Heart left ventricle (tissue), 16 donors: ENCODE results near the gene ACKR2. TPM values are rescaled to one million over a fixed set of nuclear protein-coding genes. Genes with fewer than 3 reads are reported as not detected.
A peak's percentile ranks its signal among the peaks of the same experiment; 100 is the strongest.

Source experiments
- ATAC-seq, 4 donors: fragments of 200-7000 bp; cut with Tn5 transposase; one replicate each; pipeline ENCODE4 v1.9.1; 2020 to 2022; ENCODE audit warnings: moderate library complexity in 4 of 4, mild to moderate bottlenecking in 3 of 4, moderate number of reproducible peaks in 1 of 4
- DNase-seq, 5 donors: peaks; one replicate each; pipeline ENCODE4 v3.0.0-alpha.2; 2020
- H3K27ac ChIP-seq, 12 donors: fragments of 200-600 bp; sonication (generic) in 4 of 12; one replicate each; pipeline versions ENCODE4 v1.5.0 to v1.8.0; 2016 to 2022; ENCODE audit warnings: mild to moderate bottlenecking in 2 of 12
- H3K27me3 ChIP-seq, 9 donors: fragments of 200-600 bp; sonication (generic) in 2 of 9; one replicate each; pipeline versions ENCODE4 v1.5.1 to v1.8.0; 2016 to 2022; ENCODE audit warnings: mild to moderate bottlenecking in 3 of 9
- H3K36me3 ChIP-seq, 9 donors: fragments of 200-600 bp; sonication (generic) in 2 of 9; one replicate each; pipeline versions ENCODE4 v1.5.0 to v1.8.0; 2018 to 2022; ENCODE audit warnings: mild to moderate bottlenecking in 2 of 9
- H3K4me1 ChIP-seq, 12 donors: fragments of 200-600 bp; sonication (generic) in 4 of 12; one replicate each; pipeline versions ENCODE4 v1.5.0 to v1.8.0; 2016 to 2022; ENCODE audit warnings: mild to moderate bottlenecking in 3 of 12
- H3K4me3 ChIP-seq, 12 donors: fragments of 200-600 bp; sonication (generic) in 4 of 12; one replicate each; pipeline versions ENCODE4 v1.5.0 to v1.8.0; 2017 to 2022; ENCODE audit warnings: mild to moderate bottlenecking in 9 of 12, moderate library complexity in 4 of 12
- H3K9me3 ChIP-seq, 12 donors: fragments of 200-600 bp; sonication (generic) in 4 of 12; one replicate each; pipeline versions ENCODE4 v1.5.0 to v1.8.0; 2016 to 2022; ENCODE audit warnings: mild to moderate bottlenecking in 1 of 12
- CTCF ChIP-seq, 12 donors: fragments of 200-600 bp; sonication (generic) in 4 of 12; IDR thresholded peaks; one replicate each; pipeline versions ENCODE4 v1.5.0 to v1.8.0; 2018 to 2022; ENCODE audit warnings: antibody characterized with exemption in 12 of 12, mild to moderate bottlenecking in 5 of 12
- POLR2A ChIP-seq, 2 donors: fragments of 450-650 bp; IDR thresholded peaks; one replicate each; pipeline ENCODE4 v1.6.1; 2017; ENCODE audit warnings: antibody characterized with exemption in 2 of 2, mild to moderate bottlenecking in 2 of 2, moderate library complexity in 2 of 2
- WGBS, 4 donors: extraction: QIAGEN DNeasy Blood & Tissue Kit in 2 of 4; methylation state at CpG; one replicate each; pipeline versions ENCODE4 v1.1.5 to v1.1.7; 2013 to 2018; 5-methylcytosine and 5-hydroxymethylcytosine counted together
- intact Hi-C, 10 donors: fragments of 100-400 bp; cut with DNase I; formaldehyde crosslinking; loops; one replicate each; pipeline versions ENCODE4 v1.11.1 to v1.14.2; 2022
- polyA plus RNA-seq, 2 donors: library from polyadenylated mRNA; stranded (reverse); fragments of 200-250 nt; gene quantifications; one replicate each; pipeline ENCODE4 v1.2.3, GENCODE V29; 2013
- total RNA-seq, 9 donors: library from RNA; depleted of rRNA in 2 of 9; stranded (reverse); fragments of >200 nt in 2 of 9; fragmentation: NEBNext Ultra II Directional in 3 of 9; extraction: Animal tissue kit (Norgen Biotek cat#: 25700) in 3 of 9; gene quantifications; one replicate each; pipeline versions ENCODE4 v1.1.0 to v1.2.4, GENCODE V29; 2016 to 2023
- donor health status: ischemic (EF 13 %, LVEDD 7.1; RV severe dilation, severe dysfunction).
- donor health status: healthy with polysubstance abuse.
- donor health status: DM: no; HTN: yes; CAD: no.
- donor health status: DM: no; HTN: no; CAD: no.
- donor health status: ischemic (EF 25% LVEDD 6.9; RV normal size, moderate dysfunction).
- donor health status: ischemic (EF 25% LVEDD 5.7; RV mildly dilated, moderate dysfunction).
- donor health status: healthy.
- donor health status: DM: yes; HTN: yes; CAD: no.
- donor health status: ischemic (EF 35%, LVEDD 5.7; RV mildly dilated, moderate dysfunction).
- donor health status: nonischemic (EF 11% LVEDD 7.7; RV severe dilation, severe dysfunction).
- donor health status: DM: yes; HTN: yes; CAD: no.
- donor health status: PGD.
- donor health status: ischemic (EF 29% LVEDD 5.4; RV normal size, mild dysfunction).
- donor health status: nonischemic (EF 23%, LVEDD 6.1; RV moderate dilation, normal function).

Gene ACKR2
- total and polyA plus RNA-seq, 11 donors, result 0.22 to 3.1 (median 0.65) TPM

- no peak overlapping the region for H3K27ac ChIP-seq
- TF ChIP-seq CTCF (IDR thresholded peaks at IDR 0.05), result no peak
- no peak for TF ChIP-seq POLR2A (IDR thresholded peaks at IDR 0.05)
- H3K36me3 ChIP-seq, result no peaks in the 10 kb centered on the region
- WGBS, 4 donors, result 73 to 83% (median 80%) methylated on average over 5 of the region's 5 CpGs
- no peak overlapping the region for H3K4me3 ChIP-seq
- intact Hi-C loops, result no loop called here
- H3K9me3 ChIP-seq, result no peaks in the 10 kb centered on the region
- peaks cover 0 to 21% (median 7%) of the 10 kb centered on the region in 12 donors for H3K4me1 ChIP-seq
- no peak for DNase-seq
- no peaks in the 10 kb centered on the region for H3K27me3 ChIP-seq
- ATAC-seq, result no peak
Observed at GRCh38 chr3:42868841-42869240, 59.6 kb downstream of the ACKR2 start.

GRCh38 chr3:42871592-42872196 lies 62.4 kb downstream of the ACKR2 start:
- no peaks in the 10 kb centered on the region for H3K9me3 ChIP-seq
- peak overlapping the region in 3 of 12 donors; percentile 19 to 53 (median 48) for H3K27ac ChIP-seq
- WGBS, 4 donors, result 14 to 26% (median 16%) methylated on average over 3 to 5 of the region's 5 CpGs
- peak; percentile 36 to 65 (median 61) for ATAC-seq
- TF ChIP-seq CTCF (IDR thresholded peaks at IDR 0.05) (no peak), POLR2A (IDR thresholded peaks at IDR 0.05) (no peak)
- H3K27me3 ChIP-seq, result no peaks in the 10 kb centered on the region
- no peaks in the 10 kb centered on the region for H3K36me3 ChIP-seq
- H3K4me1 ChIP-seq, result peaks cover 0 to 21% (median 7%) of the 10 kb centered on the region in 12 donors
- peak in 4 of 5 donors; percentile 32 to 52 (median 35) for DNase-seq
- no peak overlapping the region for H3K4me3 ChIP-seq
- intact Hi-C loops, result loop anchor here in 1 of 10 donors (2.0 kb wide), 1 partner anchor 37 kb away; no protein-coding TSS in a partner anchor

GRCh38 chr3:42872718-42873117 lies 63.5 kb downstream of the ACKR2 start:
- Histone ChIP-seq H3K9me3 (no peaks in the 10 kb centered on the region), H3K27ac (no peak overlapping the region), H3K36me3 (no peaks in the 10 kb centered on the region), H3K4me1 (peaks cover 0 to 21% (median 7%) of the 10 kb centered on the region in 12 donors), H3K4me3 (no peak overlapping the region), H3K27me3 (no peaks in the 10 kb centered on the region)
- ATAC-seq (peak in 2 of 4 donors; percentile 7 to 11), DNase-seq (no peak)
- WGBS, 4 donors, result 79 to 88% (median 85%) methylated on average over 1 of the region's 1 CpG
- TF ChIP-seq POLR2A (IDR thresholded peaks at IDR 0.05), result no peak
- TF ChIP-seq CTCF (IDR thresholded peaks at IDR 0.05), result no peak
- intact Hi-C loops, result loop anchor here in 1 of 10 donors (2.0 kb wide), 1 partner anchor 38 kb away; no protein-coding TSS in a partner anchor

- intact Hi-C loops, result loop anchor here in 1 of 10 donors (2.0 kb wide), 1 partner anchor 39 kb away; no protein-coding TSS in a partner anchor
- H3K36me3 ChIP-seq, result no peaks in the 10 kb centered on the region
- ATAC-seq (no peak), DNase-seq (no peak)
- H3K27me3 ChIP-seq, result no peaks in the 10 kb centered on the region
- H3K4me3 ChIP-seq, result no peak overlapping the region
- peaks cover 0 to 21% (median 7%) of the 10 kb centered on the region in 12 donors for H3K4me1 ChIP-seq
- WGBS, 4 donors, result 81 to 83% (median 82%) methylated on average over 9 of the region's 9 CpGs
- TF ChIP-seq CTCF (IDR thresholded peaks at IDR 0.05), result no peak
- TF ChIP-seq POLR2A (IDR thresholded peaks at IDR 0.05), result no peak
- no peaks in the 10 kb centered on the region for H3K9me3 ChIP-seq
- H3K27ac ChIP-seq, result no peak overlapping the region
Observed at GRCh38 chr3:42873221-42873982, 64.2 kb downstream of the ACKR2 start.
